Osteoblast (primary cell): ENCODE measurements around the gene FRMD3. TPM values are rescaled to one million over a fixed set of nuclear protein-coding genes. Genes with fewer than 3 reads are reported as not detected.

Experiments
- DNase-seq: peaks from one replicate; pipeline ENCODE4 v3.0.0; 2011; ENCODE audit warnings: low spot score, mixed read lengths; ENCODE audit not compliant: insufficient read length; ENCODE audit errors: missing footprints
- H2AFZ ChIP-seq: 2 replicates; pipeline ENCODE4 v1.6.0; 2011; ENCODE audit warnings: mild to moderate bottlenecking, low read length
- H3K27ac ChIP-seq: 2 replicates; pipeline ENCODE4 v1.5.1; 2011; ENCODE audit warnings: mild to moderate bottlenecking, low read depth, low read length, moderate library complexity
- H3K27me3 ChIP-seq: 2 replicates; pipeline ENCODE4 v1.6.0; 2012; ENCODE audit warnings: mild to moderate bottlenecking, control low read depth, inconsistent platforms, low read length, moderate library complexity; ENCODE audit not compliant: insufficient read depth
- H3K36me3 ChIP-seq: 2 replicates; pipeline ENCODE4 v1.5.1; 2011; ENCODE audit warnings: mild to moderate bottlenecking, low read length, control low read depth, moderate library complexity; ENCODE audit not compliant: insufficient read depth
- H3K4me1 ChIP-seq: 2 replicates; pipeline ENCODE4 v1.5.1; 2011; ENCODE audit warnings: mild to moderate bottlenecking, low read length, control low read depth, moderate library complexity; ENCODE audit not compliant: insufficient read depth
- H3K4me2 ChIP-seq: 2 replicates; pipeline ENCODE4 v1.6.0; 2011; ENCODE audit warnings: mild to moderate bottlenecking, low read length; ENCODE audit not compliant: insufficient read depth
- H3K4me3 ChIP-seq: fragments of 200-600 bp; sonication (generic); 3 replicates; pipeline ENCODE4 v1.5.1; 2012; ENCODE audit warnings: mild to moderate bottlenecking, low read length, inconsistent platforms; ENCODE audit not compliant: insufficient read depth
- H3K79me2 ChIP-seq: 2 replicates; pipeline ENCODE4 v1.6.0; 2012; ENCODE audit warnings: mild to moderate bottlenecking, low read length, control low read depth, inconsistent platforms; ENCODE audit not compliant: insufficient read depth
- H3K9me3 ChIP-seq: 2 replicates; pipeline ENCODE4 v1.5.1; 2011; ENCODE audit warnings: low read depth, low read length, control low read depth
- H4K20me1 ChIP-seq: 2 replicates; pipeline ENCODE4 v1.6.0; 2012; ENCODE audit warnings: mild to moderate bottlenecking, low read length, control low read depth; ENCODE audit not compliant: insufficient read depth
- CTCF ChIP-seq: IDR thresholded peaks from 2 replicates; pipeline ENCODE4 v1.5.1; 2011; ENCODE audit warnings: mild to moderate bottlenecking, low read depth, low read length, moderate library complexity; ENCODE audit errors: extremely low read depth
- total RNA-seq: library from RNA; depleted of rRNA; stranded (reverse); fragments of >200 nt; gene quantifications from 2 replicates; pipeline ENCODE4 v1.2.3, GENCODE V29; 2012

Gene FRMD3
- total RNA-seq, 1 donor = 0.36 TPM

DNA sequence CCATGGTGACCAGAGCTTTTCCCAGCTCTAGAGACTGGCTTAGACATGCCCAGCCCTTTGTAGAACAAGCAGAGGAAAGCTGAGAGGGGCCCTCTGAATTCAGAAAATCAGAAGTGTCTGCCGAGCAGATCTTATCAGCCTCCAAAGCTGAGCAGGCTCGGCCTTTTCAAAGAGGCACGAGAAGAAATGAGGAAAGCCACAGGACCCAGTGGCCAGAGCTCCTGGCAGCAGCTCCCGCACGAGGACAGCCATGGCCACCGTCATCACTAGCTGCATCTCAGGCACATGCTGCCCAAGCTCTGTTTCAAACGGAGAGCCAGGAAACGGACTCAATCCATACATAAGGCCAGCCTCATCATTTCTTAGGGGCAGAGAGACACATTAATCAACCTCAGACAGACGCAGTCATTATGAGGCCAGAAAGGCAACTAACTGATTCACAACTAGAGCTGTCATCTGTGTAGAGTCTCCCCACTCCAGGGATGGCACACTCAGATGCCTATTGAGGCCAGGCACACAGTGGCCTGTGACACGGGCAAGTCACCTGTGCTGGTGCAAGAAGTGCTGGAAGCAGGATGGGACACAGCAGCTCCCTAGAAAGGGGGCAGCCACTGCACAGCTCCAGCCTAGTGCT, 194.7 kb downstream of the FRMD3 start:
- H3K27ac ChIP-seq = no peak overlapping the region
- DNase-seq = no peak
- no peaks in the 10 kb centered on the region for H3K79me2 ChIP-seq
- no peak overlapping the region for H3K4me3 ChIP-seq
- no peaks in the 10 kb centered on the region for H4K20me1 ChIP-seq
- H3K27me3 ChIP-seq = no peaks in the 10 kb centered on the region
- no peak for TF ChIP-seq CTCF
- H3K9me3 ChIP-seq = no peaks in the 10 kb centered on the region
- no peak overlapping the region for H3K4me2 ChIP-seq
- H2AFZ ChIP-seq = no peak overlapping the region
- H3K36me3 ChIP-seq = no peaks in the 10 kb centered on the region
- no peaks in the 10 kb centered on the region for H3K4me1 ChIP-seq

DNA sequence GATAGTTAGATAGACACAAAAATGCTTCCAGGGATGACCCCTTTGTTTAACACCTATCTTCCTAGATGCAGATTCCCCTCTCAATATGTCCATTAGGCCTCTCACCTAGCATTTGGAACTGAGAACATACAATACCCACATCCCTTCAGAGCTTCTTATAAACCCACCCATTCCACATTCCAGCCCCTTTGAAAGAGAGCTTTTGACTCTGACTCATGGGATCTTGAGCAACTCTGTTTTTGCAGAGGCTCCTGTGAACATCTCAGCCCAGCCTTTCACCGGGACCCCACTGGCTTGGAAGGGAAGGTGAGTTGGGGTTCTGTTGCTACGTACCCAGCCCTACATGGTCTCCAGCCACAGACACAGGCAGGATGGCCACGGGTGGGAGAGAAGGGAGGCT, 195.5 kb downstream of the FRMD3 start:
- no peak for DNase-seq
- Histone ChIP-seq H3K79me2 (no peaks in the 10 kb centered on the region), H3K4me2 (no peak overlapping the region), H3K36me3 (no peaks in the 10 kb centered on the region), H3K27me3 (no peaks in the 10 kb centered on the region), H3K4me3 (no peak overlapping the region), H4K20me1 (no peaks in the 10 kb centered on the region), H2AFZ (no peak overlapping the region), H3K27ac (no peak overlapping the region), H3K4me1 (no peaks in the 10 kb centered on the region), H3K9me3 (no peaks in the 10 kb centered on the region)
- no peak for TF ChIP-seq CTCF

DNA sequence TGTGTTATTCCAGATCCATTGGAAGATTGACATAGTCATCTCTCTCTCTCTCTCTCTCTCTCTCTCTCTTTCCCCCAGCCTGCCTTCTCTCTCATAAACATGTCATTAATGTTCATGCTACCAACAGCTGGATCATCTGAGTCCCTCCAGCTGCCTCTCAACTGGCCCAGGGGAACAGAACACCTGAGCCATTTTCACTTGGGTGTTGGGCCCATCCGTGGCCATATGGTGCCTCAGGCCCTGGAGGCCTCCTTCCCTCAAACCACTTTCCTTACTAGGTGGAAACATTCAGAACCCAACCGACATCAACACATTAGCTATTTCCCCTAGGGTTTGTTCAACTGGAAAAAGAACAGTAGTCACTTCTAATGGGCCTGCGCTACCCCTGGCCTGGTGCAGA, 196.2 kb downstream of the FRMD3 start:
- no peaks in the 10 kb centered on the region for H3K27me3 ChIP-seq
- H3K4me3 ChIP-seq = no peak overlapping the region
- no peak overlapping the region for H3K27ac ChIP-seq
- H3K79me2 ChIP-seq = no peaks in the 10 kb centered on the region
- H2AFZ ChIP-seq = no peak overlapping the region
- H3K4me2 ChIP-seq = no peak overlapping the region
- no peaks in the 10 kb centered on the region for H3K36me3 ChIP-seq
- H3K4me1 ChIP-seq = no peaks in the 10 kb centered on the region
- no peaks in the 10 kb centered on the region for H4K20me1 ChIP-seq
- no peaks in the 10 kb centered on the region for H3K9me3 ChIP-seq
- no peak for TF ChIP-seq CTCF
- DNase-seq = no peak

DNA sequence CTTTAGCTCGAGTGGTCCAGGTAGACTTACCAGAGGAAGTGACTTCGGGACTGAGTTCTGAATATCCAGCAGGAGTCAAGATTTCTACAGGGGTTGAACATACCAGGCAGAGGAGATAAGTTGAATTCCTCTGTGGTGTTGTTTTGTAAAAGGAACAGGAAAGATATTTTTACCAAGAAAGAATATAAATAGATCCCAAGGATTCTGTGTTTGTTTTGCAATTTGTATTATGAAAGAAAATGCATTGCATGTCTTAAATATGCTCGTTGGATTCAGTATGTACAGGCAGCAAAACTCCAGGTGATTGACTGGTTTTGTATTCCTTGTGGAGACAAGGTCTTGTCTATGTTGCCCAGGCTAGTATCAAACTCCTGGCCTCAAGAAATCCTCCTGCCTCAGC, 197.8 kb downstream of the FRMD3 start:
- Histone ChIP-seq H3K4me2 (no peak overlapping the region), H4K20me1 (no peaks in the 10 kb centered on the region), H3K27ac (no peak overlapping the region), H3K4me3 (no peak overlapping the region), H3K9me3 (no peaks in the 10 kb centered on the region), H3K36me3 (no peaks in the 10 kb centered on the region), H3K79me2 (no peaks in the 10 kb centered on the region), H3K4me1 (no peaks in the 10 kb centered on the region), H2AFZ (no peak overlapping the region), H3K27me3 (no peaks in the 10 kb centered on the region)
- no peak for DNase-seq
- no peak for TF ChIP-seq CTCF
